Endothelial cell of umbilical vein (primary cell): ENCODE data around the gene PAK4. TPM values are rescaled to one million over a fixed set of nuclear protein-coding genes. Genes with fewer than 3 reads are reported as not detected.

Experiments
- BruUV-seq: library from RNA; stranded (reverse); fragments of 400-500 nt; replicated peaks from 2 replicates; lab custom pipeline; 2021; lab: Mats Ljungman, UMichigan
- CTCF ChIA-PET: fragments of 300-600, 350-600 bp; sonication (Branson Sonifier 250); formaldehyde crosslinking; loops from one replicate; lab custom pipeline; 2021; ENCODE audit warnings: antibody characterized with exemption, inconsistent platforms; lab: Charles Lee
- POLR2A ChIA-PET: fragments of 300-600, 350-600 bp; sonication (Branson Sonifier 250); formaldehyde crosslinking; loops from one replicate; lab custom pipeline; 2021; ENCODE audit warnings: antibody characterized with exemption, inconsistent platforms; lab: Charles Lee
- DNase-seq: peaks from one replicate; pipeline ENCODE4 v3.0.0-alpha.2; 2011; ENCODE audit warnings: low read depth, low spot score
- FAIRE-seq: peaks from 2 replicates; lab custom pipeline; 2011; peaks lifted over from hg19 to GRCh38; lab: Jason Lieb, UNC
- H2AFZ ChIP-seq: 2 replicates; pipeline ENCODE4 v1.6.0; 2012; ENCODE audit warnings: low read depth, low read length, control low read depth, inconsistent platforms
- H3K27ac ChIP-seq: 2 replicates; pipeline ENCODE4 v1.5.1; 2011; ENCODE audit warnings: low read depth, mild to moderate bottlenecking, control low read depth, low read length, moderate library complexity; ENCODE audit not compliant: insufficient read depth
- H3K27me3 ChIP-seq, 2 experiments: 2 replicates each; pipeline versions ENCODE4 v1.6.0 to v1.6.1; 2011; ENCODE audit warnings: low read length in 2 of 2, mixed read lengths in 1 of 2; ENCODE audit not compliant: control insufficient read depth in 2 of 2, insufficient read depth in 2 of 2
- H3K36me3 ChIP-seq, 2 experiments: 2 replicates in 1 of 2; 3 replicates in 1 of 2; pipeline ENCODE4 v1.5.1; 2011; ENCODE audit warnings: low read length in 2 of 2, mild to moderate bottlenecking in 1 of 2, moderate library complexity in 1 of 2; ENCODE audit not compliant: control insufficient read depth in 2 of 2, insufficient read depth in 2 of 2; ENCODE audit errors: extremely low read depth in 1 of 2
- H3K4me1 ChIP-seq: 3 replicates; pipeline ENCODE4 v1.5.1; 2011; ENCODE audit warnings: mild to moderate bottlenecking, low read length; ENCODE audit not compliant: control insufficient read depth, insufficient read depth; ENCODE audit errors: extremely low read depth
- H3K4me2 ChIP-seq: 2 replicates; pipeline ENCODE4 v1.6.1; 2011; ENCODE audit warnings: low read length, control low read depth, mixed read lengths; ENCODE audit not compliant: insufficient read depth
- H3K4me3 ChIP-seq, 3 experiments: fragments of 200-600 bp in 1 of 3; sonication (generic), shearing (Covaris generic) in 1 of 3; replicated peaks in 1 of 3; 2 replicates each; pipeline ENCODE4 v1.5.1; 2011 to 2016; ENCODE audit warnings: control low read depth in 3 of 3, low read length in 3 of 3, mild to moderate bottlenecking in 2 of 3, inconsistent platforms in 1 of 3, low read depth in 1 of 3, moderate library complexity in 1 of 3; ENCODE audit not compliant: insufficient read depth in 1 of 3
- H3K79me2 ChIP-seq: 2 replicates; pipeline ENCODE4 v1.6.0; 2012; ENCODE audit warnings: low read length, inconsistent platforms; ENCODE audit not compliant: control insufficient read depth, insufficient read depth
- H3K9ac ChIP-seq: replicated peaks from 2 replicates; pipeline ENCODE3; 2011; ENCODE audit warnings: low read length, control low read depth; ENCODE audit not compliant: insufficient read depth; ENCODE audit errors: extremely low read depth
- H3K9me1 ChIP-seq: replicated peaks from 3 replicates; pipeline ENCODE4 v1.6.0; 2011; ENCODE audit warnings: mild to moderate bottlenecking, low read length; ENCODE audit not compliant: control insufficient read depth, insufficient read depth; ENCODE audit errors: extremely low read depth
- H3K9me3 ChIP-seq: replicated peaks from 2 replicates; pipeline ENCODE4 v1.5.1; 2012; ENCODE audit warnings: low read length, inconsistent platforms; ENCODE audit not compliant: control insufficient read depth, insufficient read depth
- H4K20me1 ChIP-seq: replicated peaks from 2 replicates; pipeline ENCODE3; 2011; ENCODE audit warnings: mild to moderate bottlenecking, low read length; ENCODE audit not compliant: control insufficient read depth, insufficient read depth; ENCODE audit errors: extremely low read depth
- MYC ChIP-seq: IDR thresholded peaks from one replicate; pipeline ENCODE4 v1.6.1; 2011; ENCODE audit warnings: mild to moderate bottlenecking, low read depth, low read length
- dilution Hi-C: fragments of 300-500 bp; cut with MboI; formaldehyde crosslinking; loops from one replicate; pipeline ENCODE4 v1.15.0; 2019; ENCODE audit warnings: low sequenced_read_pairs; ENCODE audit not compliant: extremely low pct_ligation_motif_present
- intact Hi-C: fragments of 100-400 bp; cut with micrococcal nuclease; formaldehyde crosslinking; loops from one replicate; pipeline ENCODE4 v1.10.0; 2022
- polyA plus RNA-seq, 4 experiments: library from polyadenylated mRNA; depleted of rRNA in 3 of 4; stranded (reverse) in 3 of 4; unstranded in 1 of 4; fragments of >200 nt; gene quantifications; 2 replicates each; pipeline versions ENCODE4 v1.2.1 to v1.2.3, GENCODE V29; 2011 to 2012; ENCODE audit warnings: missing spikeins in 1 of 4
- total RNA-seq: library from RNA; stranded (reverse); gene quantifications from 2 replicates; pipeline ENCODE4 v1.2.3, GENCODE V29; 2021
- TF ChIP-seq, protein P1 (sequence below), 2 donors: IDR thresholded peaks; 1 replicate in 1 of 2; 2 replicates in 1 of 2; pipeline ENCODE4 v1.5.1; 2011; ENCODE audit warnings: low read length in 2 of 2, mild to moderate bottlenecking in 2 of 2, moderate library complexity in 2 of 2, control low read depth in 1 of 2, inconsistent platforms in 1 of 2, low read depth in 1 of 2; ENCODE audit not compliant: insufficient read depth in 1 of 2; ENCODE audit errors: extremely low read depth in 1 of 2

The PAK4 gene
- total and polyA plus RNA-seq, 2 donors (not counting 3 experiments of a cell fraction or from before 2014, with no cell fraction given) = 39.8 to 55.4 TPM

DNA sequence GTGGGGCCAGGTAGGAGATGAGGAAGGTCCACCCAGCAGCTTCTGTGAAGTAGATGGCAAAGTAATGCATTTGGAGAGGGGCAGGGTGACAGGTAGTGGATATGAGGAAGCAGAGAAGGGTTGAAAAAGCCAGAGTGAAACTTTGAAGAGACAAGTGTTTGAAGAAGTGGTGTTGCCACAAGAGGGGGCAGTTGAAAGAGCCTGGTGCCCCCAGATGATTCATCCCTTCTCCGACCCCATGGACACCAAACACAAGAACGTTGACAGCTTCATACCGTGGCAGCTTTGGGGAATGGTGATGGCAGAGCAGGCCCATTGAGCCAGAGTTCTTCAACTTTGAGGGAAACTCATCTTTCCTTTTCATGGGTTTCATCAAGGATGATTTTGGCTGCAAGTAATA lies 99.3 kb downstream of the PAK4 start:
- no peaks in the 10 kb centered on the region for H3K36me3 ChIP-seq
- no peaks in the 10 kb centered on the region for H3K9me1 ChIP-seq
- dilution Hi-C loops = no loop called here
- TF ChIP-seq, protein P1, sequence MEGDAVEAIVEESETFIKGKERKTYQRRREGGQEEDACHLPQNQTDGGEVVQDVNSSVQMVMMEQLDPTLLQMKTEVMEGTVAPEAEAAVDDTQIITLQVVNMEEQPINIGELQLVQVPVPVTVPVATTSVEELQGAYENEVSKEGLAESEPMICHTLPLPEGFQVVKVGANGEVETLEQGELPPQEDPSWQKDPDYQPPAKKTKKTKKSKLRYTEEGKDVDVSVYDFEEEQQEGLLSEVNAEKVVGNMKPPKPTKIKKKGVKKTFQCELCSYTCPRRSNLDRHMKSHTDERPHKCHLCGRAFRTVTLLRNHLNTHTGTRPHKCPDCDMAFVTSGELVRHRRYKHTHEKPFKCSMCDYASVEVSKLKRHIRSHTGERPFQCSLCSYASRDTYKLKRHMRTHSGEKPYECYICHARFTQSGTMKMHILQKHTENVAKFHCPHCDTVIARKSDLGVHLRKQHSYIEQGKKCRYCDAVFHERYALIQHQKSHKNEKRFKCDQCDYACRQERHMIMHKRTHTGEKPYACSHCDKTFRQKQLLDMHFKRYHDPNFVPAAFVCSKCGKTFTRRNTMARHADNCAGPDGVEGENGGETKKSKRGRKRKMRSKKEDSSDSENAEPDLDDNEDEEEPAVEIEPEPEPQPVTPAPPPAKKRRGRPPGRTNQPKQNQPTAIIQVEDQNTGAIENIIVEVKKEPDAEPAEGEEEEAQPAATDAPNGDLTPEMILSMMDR (IDR thresholded peaks at IDR 0.05; ENCODE audit: extremely low read depth in 1 of 2, insufficient read depth in 1 of 2, low read depth in 1 of 2, low read length in 2 of 2) = peak in 1 of 2 donors; percentile 1
- no peak for TF ChIP-seq MYC
- no peak overlapping the region for H2AFZ ChIP-seq
- H3K4me2 ChIP-seq = no peak overlapping the region
- H3K9ac ChIP-seq = no peak overlapping the region
- ChIA-PET CTCF (no interaction called here), POLR2A (no interaction called here)
- intact Hi-C loops = no loop called here
- H4K20me1 ChIP-seq = no peaks in the 10 kb centered on the region
- H3K79me2 ChIP-seq = no peaks in the 10 kb centered on the region
- DNase-seq = no peak
- H3K27me3 ChIP-seq = no peaks in the 10 kb centered on the region
- no peak overlapping the region for H3K4me3 ChIP-seq
- H3K27ac ChIP-seq = no peak overlapping the region
- BruUV-seq = no TSS peak
- H3K9me3 ChIP-seq = no peaks in the 10 kb centered on the region
- no peaks in the 10 kb centered on the region for H3K4me1 ChIP-seq
- FAIRE-seq = no peak

Other genes with a start within 250 kb of the PAK4 start
- gene RINL, start 247.5 kb upstream of the PAK4 start, total RNA-seq = 6.6 and 10.1 TPM in 2 replicates
- gene RINL, start 247.5 kb upstream of the PAK4 start, polyA plus RNA-seq = 4.7 and 5.3 TPM in 2 replicates
- gene SIRT2, start 226.2 kb upstream of the PAK4 start, total RNA-seq = 46.3 and 47.6 TPM in 2 replicates
- 72.5 and 76.4 TPM in 2 replicates for gene SIRT2, start 226.2 kb upstream of the PAK4 start, polyA plus RNA-seq
- gene NFKBIB, start 225.8 kb upstream of the PAK4 start, total RNA-seq = 24.3 and 25.0 TPM in 2 replicates
- 30.8 and 39.6 TPM in 2 replicates for gene NFKBIB, start 225.8 kb upstream of the PAK4 start, polyA plus RNA-seq
- gene CCER2, start 213.6 kb upstream of the PAK4 start, total RNA-seq = not detected in 2 replicates
- 0.07 TPM in 1 of 2 replicates, not detected in the other for gene CCER2, start 213.6 kb upstream of the PAK4 start, polyA plus RNA-seq
- 38.5 and 40.3 TPM in 2 replicates for gene SARS2, start 195.0 kb upstream of the PAK4 start, total RNA-seq
- 43.7 and 58.6 TPM in 2 replicates for gene SARS2, start 195.0 kb upstream of the PAK4 start, polyA plus RNA-seq
- 46.0 and 49.3 TPM in 2 replicates for gene MRPS12, start 194.8 kb upstream of the PAK4 start, total RNA-seq
- 86.3 and 127 TPM in 2 replicates for gene MRPS12, start 194.8 kb upstream of the PAK4 start, polyA plus RNA-seq
- 23.8 and 24.4 TPM in 2 replicates for gene FBXO17, start 150.0 kb upstream of the PAK4 start, total RNA-seq
- gene FBXO17, start 150.0 kb upstream of the PAK4 start, polyA plus RNA-seq = 21.8 and 24.3 TPM in 2 replicates
- 4.2 and 6.5 TPM in 2 replicates for gene FBXO27, start 93.2 kb upstream of the PAK4 start, total RNA-seq
- 3.5 and 4.9 TPM in 2 replicates for gene FBXO27, start 93.2 kb upstream of the PAK4 start, polyA plus RNA-seq
- 0.18 and 0.49 TPM in 2 replicates for gene ACP7, start 41.4 kb upstream of the PAK4 start, total RNA-seq
- gene ACP7, start 41.4 kb upstream of the PAK4 start, polyA plus RNA-seq = 0.03 and 0.04 TPM in 2 replicates
- gene NCCRP1, start 71.2 kb downstream of the PAK4 start, total RNA-seq = not detected in 2 replicates
- gene NCCRP1, start 71.2 kb downstream of the PAK4 start, polyA plus RNA-seq = 0.06 TPM in 1 of 2 replicates, not detected in the other
- not detected in 2 replicates for gene SYCN, start 78.5 kb downstream of the PAK4 start, total RNA-seq
- not detected in 2 replicates for gene SYCN, start 78.5 kb downstream of the PAK4 start, polyA plus RNA-seq
- gene IFNL3, start 119.2 kb downstream of the PAK4 start, total RNA-seq = not detected in 2 replicates
- not detected in 2 replicates for gene IFNL3, start 119.2 kb downstream of the PAK4 start, polyA plus RNA-seq
- gene IFNL4, start 123.1 kb downstream of the PAK4 start, total RNA-seq = not detected in 2 replicates
- not detected in 2 replicates for gene IFNL4, start 123.1 kb downstream of the PAK4 start, polyA plus RNA-seq
- gene IFNL2, start 142.6 kb downstream of the PAK4 start, total RNA-seq = not detected in 2 replicates
- gene IFNL2, start 142.6 kb downstream of the PAK4 start, polyA plus RNA-seq = not detected in 2 replicates
- not detected in 2 replicates for gene IFNL1, start 170.6 kb downstream of the PAK4 start, total RNA-seq
- gene IFNL1, start 170.6 kb downstream of the PAK4 start, polyA plus RNA-seq = not detected in 2 replicates
- gene LRFN1, start 195.1 kb downstream of the PAK4 start, total RNA-seq = 1.4 and 1.5 TPM in 2 replicates
- 0.38 and 0.39 TPM in 2 replicates for gene LRFN1, start 195.1 kb downstream of the PAK4 start, polyA plus RNA-seq
- 39.5 and 41.5 TPM in 2 replicates for gene GMFG, start 210.3 kb downstream of the PAK4 start, total RNA-seq
- 9.2 and 13.7 TPM in 2 replicates for gene GMFG, start 210.3 kb downstream of the PAK4 start, polyA plus RNA-seq
- gene SAMD4B, start 216.6 kb downstream of the PAK4 start, total RNA-seq = 82.1 and 87.7 TPM in 2 replicates
- 84.2 and 98.0 TPM in 2 replicates for gene SAMD4B, start 216.6 kb downstream of the PAK4 start, polyA plus RNA-seq